HG02943 (cell line): ENCODE measurements around the gene PLIN5.

Experiments used
- ATAC-seq: cut with Tn5 transposase; IDR thresholded peaks from one replicate; pipeline ENCODE4 v1.9.1; 2021; ENCODE audit warnings: mild to moderate bottlenecking, low read depth, moderate library complexity; ENCODE audit not compliant: unreplicated experiment

Gene PLIN5

GRCh38 chr19:4507804-4508203 lies 27.2 kb downstream of the PLIN5 start:
- no peak for ATAC-seq

- no peak for ATAC-seq
Observed at GRCh38 chr19:4507150-4507452, 27.9 kb downstream of the PLIN5 start.

DNA sequence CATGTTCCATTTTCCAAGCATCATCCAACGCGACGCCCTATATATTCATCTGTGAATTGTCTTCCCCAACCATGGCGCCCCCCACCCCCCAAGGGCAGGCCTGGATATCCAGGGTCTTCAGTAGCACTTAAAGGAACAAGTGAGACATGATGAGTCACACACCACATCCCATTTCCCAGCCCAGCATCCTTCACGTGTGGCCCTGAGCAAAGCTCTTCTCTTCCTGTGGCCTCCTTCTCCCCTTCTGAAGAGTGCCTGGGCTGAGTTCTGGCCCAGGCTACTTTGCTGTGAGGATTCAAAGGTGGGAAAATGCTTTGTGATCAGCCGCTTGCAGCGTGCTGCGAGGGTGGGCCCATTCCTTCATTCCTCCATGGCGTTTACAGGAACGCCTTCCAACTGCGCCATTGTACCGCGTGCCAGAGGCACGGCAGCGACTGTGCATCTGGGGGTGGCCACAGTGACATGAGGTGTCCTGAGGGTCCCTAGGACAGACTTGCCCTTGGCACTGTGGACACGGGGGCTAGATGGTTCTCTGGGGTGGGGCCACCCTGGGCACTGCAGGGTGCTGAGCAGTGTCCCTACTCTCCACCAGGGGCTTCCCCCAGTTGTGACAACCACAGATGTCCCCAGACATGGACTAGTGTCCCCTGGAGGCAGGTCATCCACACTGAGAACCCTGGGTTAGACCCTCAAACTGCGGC lies 28.4 kb downstream of the PLIN5 start:
- ATAC-seq: no peak

- no peak for ATAC-seq
Observed at GRCh38 chr19:4505570-4506448, 29.2 kb downstream of the PLIN5 start.

GRCh38 chr19:4504891-4505569 lies 30.0 kb downstream of the PLIN5 start:
- no peak for ATAC-seq

DNA sequence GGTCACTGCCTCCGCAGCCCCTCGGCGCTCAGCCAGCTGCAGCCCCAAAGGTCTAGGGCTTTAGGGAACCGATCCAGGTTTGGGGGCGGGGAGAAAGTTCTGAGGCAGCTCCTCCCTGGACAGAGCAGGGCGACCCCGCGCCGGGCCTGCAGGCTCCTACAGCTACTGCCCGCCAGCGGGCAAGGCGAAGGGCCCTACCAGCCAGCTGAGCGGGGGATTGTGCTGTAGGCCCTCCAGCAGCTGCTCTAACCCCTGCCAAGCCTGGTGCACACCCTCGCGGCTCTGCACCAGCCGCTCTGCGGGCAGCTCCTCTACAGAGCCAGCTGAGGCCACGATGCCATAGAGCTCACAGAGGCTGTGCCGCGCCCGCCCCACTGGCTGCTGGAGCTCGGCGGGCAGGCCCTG lies 30.7 kb downstream of the PLIN5 start:
- ATAC-seq: no peak

- ATAC-seq: no peak
Observed at GRCh38 chr19:4503825-4504170, 31.2 kb downstream of the PLIN5 start.

DNA sequence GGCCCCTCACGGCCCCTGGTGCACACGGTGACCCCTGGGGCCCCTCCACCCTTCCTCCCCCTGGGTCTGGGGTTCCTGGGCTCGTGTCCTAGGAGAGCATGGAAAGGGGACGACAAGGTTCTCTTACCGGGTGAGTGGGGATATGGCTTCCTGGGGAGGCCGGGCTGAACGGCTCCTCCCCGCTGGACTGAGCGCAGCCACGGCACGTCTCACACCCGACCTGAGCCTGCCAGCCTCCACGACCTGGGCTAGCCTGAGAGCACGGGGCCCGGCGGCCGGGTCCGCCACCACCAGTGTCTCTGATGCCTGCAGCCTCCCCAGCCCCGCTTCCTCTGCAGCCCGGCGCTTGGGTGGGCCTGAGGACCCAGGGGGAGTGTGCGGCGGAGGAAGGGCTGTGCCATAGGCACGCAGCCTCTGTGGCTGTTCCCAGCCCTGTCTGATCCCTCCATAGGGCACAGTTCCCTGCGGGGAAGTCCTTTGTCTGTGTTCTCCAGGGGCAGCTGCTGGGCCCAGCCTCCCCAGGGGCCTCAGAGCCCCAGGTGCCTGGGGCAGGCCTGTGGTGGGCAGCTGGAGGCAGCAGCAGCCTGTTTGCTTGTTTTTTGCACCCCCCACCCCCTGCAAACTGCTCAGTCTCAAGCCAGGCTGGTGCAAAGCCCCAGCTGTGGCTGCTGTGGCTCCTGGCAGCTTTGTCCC lies 31.7 kb downstream of the PLIN5 start:
- no peak for ATAC-seq

DNA sequence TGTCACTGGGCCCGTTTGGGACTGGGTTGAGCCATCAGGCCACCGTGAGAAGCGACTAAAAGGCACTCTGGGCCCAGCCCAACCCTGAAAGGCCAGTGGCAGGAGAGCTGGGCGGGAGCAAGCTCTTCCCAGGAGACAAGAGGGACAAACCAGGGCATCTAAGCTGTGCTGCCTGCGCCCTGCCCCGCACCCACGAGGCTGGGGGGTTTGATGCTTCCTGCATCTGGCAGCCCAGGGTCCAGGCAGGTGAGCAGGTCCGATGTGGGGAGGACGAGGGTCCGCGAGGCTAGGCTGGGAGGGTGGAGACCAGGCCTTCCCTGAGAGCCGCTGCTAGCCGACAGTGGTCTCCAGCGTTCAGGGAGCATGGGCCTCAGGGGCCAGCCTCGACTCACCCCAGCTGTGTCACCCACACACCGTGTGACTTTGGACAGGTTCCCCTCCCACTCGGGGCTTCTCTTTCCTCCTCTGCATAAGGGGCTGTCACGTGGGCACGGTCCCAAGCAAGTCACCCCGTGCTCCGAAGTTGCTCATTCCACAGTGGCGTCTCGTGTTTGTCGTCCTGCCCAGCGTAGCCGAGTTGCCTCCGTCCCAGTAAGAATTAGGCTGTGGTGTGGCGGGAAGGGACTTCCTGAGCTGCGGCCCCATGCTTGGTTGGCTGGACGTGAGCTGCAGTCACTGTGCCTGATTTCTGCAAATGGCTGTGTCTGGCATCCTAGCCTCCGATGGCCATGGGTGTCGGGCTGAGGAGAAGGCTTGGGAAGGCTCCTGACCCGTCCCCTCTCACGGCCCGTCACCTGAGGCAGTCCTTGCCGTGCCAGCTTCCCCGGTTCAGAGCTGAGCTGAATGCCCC lies 32.5 kb downstream of the PLIN5 start:
- ATAC-seq: no peak

DNA sequence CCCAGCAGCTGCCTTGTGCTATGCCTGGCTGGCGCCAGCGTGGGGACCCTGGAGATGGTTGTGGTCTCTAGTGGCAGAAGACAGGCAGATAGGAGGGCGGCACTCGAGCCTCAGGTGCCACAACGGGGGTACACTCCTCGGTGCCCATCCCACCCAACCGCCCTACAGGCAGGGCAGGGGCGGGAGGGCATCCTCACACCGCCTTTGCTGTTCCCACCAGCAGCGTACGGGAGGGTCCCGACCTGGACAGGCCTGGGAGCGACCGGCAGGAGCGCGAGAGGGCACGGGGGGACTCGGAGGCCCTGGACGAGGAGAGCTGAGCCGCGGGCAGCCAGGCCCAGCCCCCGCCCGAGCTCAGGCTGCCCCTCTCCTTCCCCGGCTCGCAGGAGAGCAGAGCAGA lies 33.3 kb downstream of the PLIN5 start:
- ATAC-seq: no peak

GRCh38 chr19:4500841-4501591 lies 34.0 kb downstream of the PLIN5 start:
- no peak for ATAC-seq

DNA sequence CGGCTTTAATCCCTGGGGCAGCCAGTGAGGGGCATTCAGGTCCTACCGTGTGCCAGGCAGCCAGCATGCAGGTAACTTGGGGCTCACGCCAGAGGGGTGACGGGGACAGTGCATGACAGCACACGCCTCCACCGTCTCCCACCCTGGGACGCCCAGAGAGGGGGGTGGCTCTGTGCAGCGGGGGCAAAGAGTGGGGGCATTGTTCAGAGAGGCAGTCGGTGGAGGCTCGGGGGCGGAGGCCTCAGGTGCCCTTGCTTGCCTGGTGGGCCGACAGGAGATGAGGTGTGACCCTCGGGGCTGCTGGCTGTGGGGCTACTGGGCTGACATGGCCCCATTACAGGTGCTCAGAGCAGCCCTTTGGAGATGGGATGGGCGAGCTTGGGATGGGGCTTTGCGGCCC lies 35.2 kb downstream of the PLIN5 start:
- ATAC-seq: no peak

DNA sequence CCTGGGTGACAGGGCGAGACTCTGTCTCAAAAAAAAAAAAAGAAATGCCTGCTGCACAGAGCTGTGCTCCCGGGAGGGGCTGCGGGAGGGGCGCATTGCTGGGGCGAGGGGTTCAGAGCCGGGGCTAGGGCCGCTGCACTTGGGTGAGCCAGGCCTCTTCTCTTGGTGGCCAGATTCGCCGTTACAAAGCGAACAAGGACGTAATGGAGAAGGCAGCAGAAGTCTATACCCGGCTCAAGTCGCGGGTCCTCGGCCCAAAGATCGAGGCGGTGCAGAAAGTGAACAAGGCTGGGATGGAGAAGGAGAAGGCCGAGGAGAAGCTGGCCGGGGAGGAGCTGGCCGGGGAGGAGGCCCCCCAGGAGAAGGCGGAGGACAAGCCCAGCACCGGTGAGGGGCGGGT lies 35.7 kb downstream of the PLIN5 start:
- ATAC-seq: no peak

DNA sequence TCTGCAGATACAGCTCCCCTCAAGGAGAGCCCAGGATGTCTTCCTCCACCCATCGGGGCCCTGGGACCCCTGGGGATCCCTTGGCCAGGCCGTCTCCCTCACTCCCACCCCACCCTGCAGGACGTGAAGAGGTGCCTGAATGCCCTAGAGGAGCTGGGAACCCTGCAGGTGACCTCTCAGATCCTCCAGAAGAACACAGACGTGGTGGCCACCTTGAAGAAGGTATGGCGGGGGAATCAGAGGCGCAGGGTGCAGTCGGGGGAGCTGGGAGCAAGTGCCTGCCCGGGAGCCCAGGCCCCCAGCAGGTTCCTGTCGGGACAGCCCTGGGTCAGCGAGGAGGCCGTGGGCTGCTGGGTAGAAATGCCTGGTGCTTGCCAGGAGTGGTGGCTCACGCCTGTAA lies 36.3 kb downstream of the PLIN5 start:
- no peak for ATAC-seq

GRCh38 chr19:4497770-4498389 lies 37.1 kb downstream of the PLIN5 start:
- ATAC-seq: no peak

DNA sequence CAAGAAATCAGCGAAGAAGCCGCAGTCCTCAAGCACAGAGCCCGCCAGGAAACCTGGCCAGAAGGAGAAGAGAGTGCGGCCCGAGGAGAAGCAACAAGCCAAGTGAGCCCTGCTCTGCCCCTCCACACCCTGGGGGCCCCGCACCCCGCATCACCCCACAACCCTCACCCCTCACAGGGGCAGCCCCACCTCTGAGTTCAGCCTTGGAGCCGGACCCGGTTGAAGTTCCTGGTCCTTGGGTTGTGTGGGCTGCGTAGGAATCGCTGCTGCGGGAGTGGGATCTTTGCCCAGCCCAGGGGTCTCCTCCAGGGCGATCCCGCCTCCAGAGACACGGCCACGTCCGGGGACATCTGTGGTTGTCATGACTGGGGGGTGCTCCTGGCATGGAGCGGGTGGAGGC lies 38.7 kb downstream of the PLIN5 start:
- ATAC-seq: no peak

DNA sequence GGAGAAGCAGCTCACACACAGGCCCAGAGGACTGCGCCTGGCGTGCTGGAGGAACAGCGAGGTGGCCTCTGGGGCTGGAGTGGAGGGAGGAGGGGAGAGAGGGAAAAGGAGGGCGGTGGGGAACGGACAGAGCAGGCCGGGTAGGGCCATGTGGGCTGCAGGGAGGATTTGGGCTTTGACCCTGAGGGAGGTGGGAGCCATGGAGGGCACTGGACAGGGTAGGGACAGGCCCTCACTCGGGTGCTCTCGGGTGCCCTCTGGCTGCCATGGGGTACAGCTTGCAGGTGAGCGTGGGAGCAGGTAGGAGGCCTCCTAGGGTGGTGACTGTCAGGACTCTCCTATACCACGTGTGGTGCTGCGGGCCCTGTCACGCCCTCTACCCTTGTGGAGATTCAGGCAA lies 39.6 kb downstream of the PLIN5 start:
- ATAC-seq: no peak

DNA sequence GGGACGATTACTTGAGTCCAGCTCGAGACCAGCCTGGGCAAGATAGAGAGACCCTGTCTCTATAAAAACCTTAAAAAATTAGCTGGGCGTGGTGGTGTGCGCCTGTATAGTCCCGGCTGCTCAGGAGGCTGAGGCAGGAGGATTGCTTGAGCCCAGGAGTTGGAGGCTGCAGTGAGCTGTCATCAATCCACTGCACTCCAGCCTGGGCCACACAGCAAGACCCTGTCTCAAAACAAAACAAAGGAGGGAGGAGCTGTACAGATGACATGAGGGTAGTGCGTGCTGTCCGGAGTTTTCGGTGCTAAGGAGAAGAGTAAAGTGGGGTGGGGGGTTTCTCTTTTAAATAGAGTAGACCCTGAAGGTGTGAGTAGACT lies 40.3 kb downstream of the PLIN5 start:
- ATAC-seq: no peak
